Keratinocyte (primary cell): ENCODE results near the gene ITGBL1. TPM values are rescaled to one million over a fixed set of nuclear protein-coding genes. Genes with fewer than 3 reads are reported as not detected.

Experiments
- DNase-seq: peaks from one replicate; pipeline ENCODE4 v3.0.0-alpha.2; 2011; ENCODE audit warnings: low read depth, missing footprints, low spot score
- FAIRE-seq: peaks from 2 replicates; lab custom pipeline; 2011; peaks lifted over from hg19 to GRCh38; lab: Jason Lieb, UNC
- H2AFZ ChIP-seq: 2 replicates; pipeline ENCODE4 v1.6.0; 2012; ENCODE audit warnings: low read length, control low read depth, inconsistent platforms; ENCODE audit not compliant: control insufficient read depth
- H3K27ac ChIP-seq: 2 replicates; pipeline ENCODE4 v1.5.1; 2011; ENCODE audit warnings: low read length; ENCODE audit not compliant: control insufficient read depth, insufficient read depth
- H3K27me3 ChIP-seq: 3 replicates; pipeline ENCODE4 v1.6.0; 2011; ENCODE audit warnings: low read length; ENCODE audit not compliant: control insufficient read depth, insufficient read depth; ENCODE audit errors: extremely low read depth
- H3K36me3 ChIP-seq, 2 experiments: 2 replicates in 1 of 2; 3 replicates in 1 of 2; pipeline ENCODE4 v1.5.1; 2011; ENCODE audit warnings: low read length in 2 of 2, mild to moderate bottlenecking in 1 of 2; ENCODE audit not compliant: control insufficient read depth in 2 of 2, insufficient read depth in 2 of 2; ENCODE audit errors: extremely low read depth in 1 of 2
- H3K4me1 ChIP-seq: 3 replicates; pipeline ENCODE4 v1.5.1; 2011; ENCODE audit warnings: low read length; ENCODE audit not compliant: control insufficient read depth, insufficient read depth; ENCODE audit errors: extremely low read depth
- H3K4me2 ChIP-seq: 3 replicates; pipeline ENCODE4 v1.6.0; 2011; ENCODE audit warnings: low read depth, low read length; ENCODE audit not compliant: control insufficient read depth, insufficient read depth; ENCODE audit errors: extremely low read depth
- H3K4me3 ChIP-seq, 3 experiments: fragments of 200-600 bp in 1 of 3; sonication (generic) in 1 of 3; 2 replicates in 2 of 3; 3 replicates in 1 of 3; pipeline ENCODE4 v1.5.1; 2011 to 2016; ENCODE audit warnings: low read length in 3 of 3, mild to moderate bottlenecking in 3 of 3, control low read depth in 2 of 3, inconsistent platforms in 1 of 3, low read depth in 1 of 3, mixed read lengths in 1 of 3, mixed run types in 1 of 3, moderate library complexity in 1 of 3; ENCODE audit not compliant: control insufficient read depth in 2 of 3, insufficient read depth in 2 of 3; ENCODE audit errors: extremely low read depth in 1 of 3
- H3K79me2 ChIP-seq: 2 replicates; pipeline ENCODE4 v1.6.0; 2012; ENCODE audit warnings: low read length; ENCODE audit not compliant: control insufficient read depth, insufficient read depth
- H3K9ac ChIP-seq: 3 replicates; pipeline ENCODE4 v1.6.0; 2011; ENCODE audit warnings: low read length; ENCODE audit not compliant: control insufficient read depth, insufficient read depth; ENCODE audit errors: extremely low read depth
- H3K9me1 ChIP-seq: 3 replicates; pipeline ENCODE4 v1.6.0; 2011; ENCODE audit warnings: low read length; ENCODE audit not compliant: control insufficient read depth, insufficient read depth; ENCODE audit errors: extremely low read depth
- H3K9me3 ChIP-seq: 2 replicates; pipeline ENCODE4 v1.5.1; 2012; ENCODE audit warnings: low read depth, low read length; ENCODE audit not compliant: control insufficient read depth
- H4K20me1 ChIP-seq: 3 replicates; pipeline ENCODE4 v1.6.0; 2011; ENCODE audit warnings: low read length; ENCODE audit not compliant: control insufficient read depth, insufficient read depth; ENCODE audit errors: extremely low read depth
- CTCF ChIP-seq, 3 experiments: IDR thresholded peaks in 1 of 3; conservative IDR thresholded peaks in 1 of 3; optimal IDR thresholded peaks in 1 of 3; 2 replicates in 2 of 3; 3 replicates in 1 of 3; pipeline versions ENCODE3 to v1.5.1; 2011; ENCODE audit warnings: low read length in 3 of 3, mild to moderate bottlenecking in 3 of 3, moderate library complexity in 2 of 3, control low read depth in 1 of 3, inconsistent platforms in 1 of 3; ENCODE audit not compliant: insufficient read depth in 2 of 3; ENCODE audit errors: extremely low read depth in 1 of 3
- EZH2 ChIP-seq: IDR thresholded peaks from one replicate; pipeline ENCODE4 v1.6.1; 2012; ENCODE audit warnings: inconsistent platforms, mild to moderate bottlenecking, low read length, moderate library complexity
- dilution Hi-C: fragments of 300-500 bp; cut with MboI; formaldehyde crosslinking; loops from one replicate; pipeline ENCODE4 v1.7.0; 2020; ENCODE audit warnings: low sequenced_read_pairs; ENCODE audit not compliant: extremely low pct_ligation_motif_present
- polyA plus RNA-seq, 5 experiments: library from polyadenylated mRNA; depleted of rRNA in 3 of 5; stranded (reverse) in 3 of 5; stranded (forward) in 1 of 5; unstranded in 1 of 5; fragments of >200 nt; gene quantifications; 1 replicate in 1 of 5; 2 replicates in 3 of 5; 3 replicates in 1 of 5; pipeline versions ENCODE4 v1.2.1 to v1.2.3, GENCODE V29; 2011 to 2012; ENCODE audit warnings: missing spikeins in 2 of 5, low read depth in 1 of 5, low replicate concordance in 1 of 5

The ITGBL1 gene
- polyA plus RNA-seq, 1 donor (not counting 4 experiments of a cell fraction or from before 2014, with no cell fraction given) = 2.1 TPM

DNA sequence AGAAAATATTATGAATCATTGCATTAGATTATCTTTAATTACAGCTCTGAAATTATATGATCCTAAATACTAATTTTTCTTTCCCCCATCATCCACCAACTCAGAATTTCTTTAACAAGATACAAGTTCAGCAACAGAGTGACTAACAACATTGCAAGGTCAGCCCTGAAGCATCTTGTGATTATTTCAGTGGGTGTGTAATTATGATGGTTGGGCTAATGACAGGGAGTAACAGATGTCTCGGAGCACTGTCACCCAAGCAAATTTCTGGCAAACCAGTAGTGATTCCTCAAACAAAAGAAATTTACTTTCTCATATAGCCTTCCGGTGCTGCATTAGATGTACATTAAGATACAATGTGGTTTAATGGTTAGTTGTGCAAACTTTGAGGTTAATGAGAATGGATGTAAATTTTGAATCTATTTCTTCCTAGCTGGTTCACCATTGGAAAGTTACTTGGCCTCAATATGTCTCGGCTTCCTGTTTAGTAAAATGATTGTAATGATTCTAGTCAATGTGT lies 238.9 kb downstream of the ITGBL1 start:
- no peak for DNase-seq
- dilution Hi-C loops = no loop called here

GRCh38 chr13:101695870-101696516 lies 243.5 kb downstream of the ITGBL1 start:
- FAIRE-seq (no peak), DNase-seq (no peak)
- TF ChIP-seq EZH2 = no peak
- no peak for TF ChIP-seq CTCF (optimal IDR thresholded peaks at IDR 0.05 in 1 of 3, IDR thresholded peaks at IDR 0.05 in 1 of 3, conservative IDR thresholded peaks at IDR 0.05 in 1 of 3; ENCODE audit: extremely low read depth in 1 of 3, insufficient read depth in 2 of 3, low read length in 3 of 3)
- Histone ChIP-seq H3K27me3 (no peaks in the 10 kb centered on the region), H3K4me2 (no peak overlapping the region), H3K27ac (no peak overlapping the region), H2AFZ (no peak overlapping the region), H4K20me1 (no peaks in the 10 kb centered on the region), H3K9me3 (no peaks in the 10 kb centered on the region), H3K9ac (no peak overlapping the region), H3K9me1 (no peaks in the 10 kb centered on the region), H3K4me3 (no peak overlapping the region), H3K79me2 (no peaks in the 10 kb centered on the region), H3K4me1 (no peaks in the 10 kb centered on the region), H3K36me3 (no peaks in the 10 kb centered on the region)
- dilution Hi-C loops = no loop called here

More for the DNA sequence above, 238.9 kb downstream of the ITGBL1 start:
- Histone ChIP-seq H3K4me2 (no peak overlapping the region), H4K20me1 (no peaks in the 10 kb centered on the region), H2AFZ (no peak overlapping the region), H3K27ac (no peak overlapping the region), H3K9me1 (no peaks in the 10 kb centered on the region), H3K9ac (no peak overlapping the region), H3K4me1 (no peaks in the 10 kb centered on the region), H3K79me2 (no peaks in the 10 kb centered on the region), H3K27me3 (no peaks in the 10 kb centered on the region), H3K9me3 (no peaks in the 10 kb centered on the region), H3K36me3 (no peaks in the 10 kb centered on the region), H3K4me3 (no peak overlapping the region)
- no peak for FAIRE-seq
- no peak for TF ChIP-seq CTCF (optimal IDR thresholded peaks at IDR 0.05 in 1 of 3, IDR thresholded peaks at IDR 0.05 in 1 of 3, conservative IDR thresholded peaks at IDR 0.05 in 1 of 3; ENCODE audit: extremely low read depth in 1 of 3, insufficient read depth in 2 of 3, low read length in 3 of 3)
- TF ChIP-seq EZH2 = no peak
